GM21737 (cell line): Measurements from ENCODE around the gene KRR1.
"Not testable (repeated sequence)": the region's sequence is repeated elsewhere in the genome, so short reads cannot be mapped to it uniquely, and the experiment has no call there.

Experiments used
- ATAC-seq: cut with Tn5 transposase; IDR thresholded peaks from one replicate; pipeline ENCODE4 v1.9.1; 2021; ENCODE audit warnings: mild to moderate bottlenecking, moderate library complexity; ENCODE audit not compliant: unreplicated experiment

KRR1 gene

DNA sequence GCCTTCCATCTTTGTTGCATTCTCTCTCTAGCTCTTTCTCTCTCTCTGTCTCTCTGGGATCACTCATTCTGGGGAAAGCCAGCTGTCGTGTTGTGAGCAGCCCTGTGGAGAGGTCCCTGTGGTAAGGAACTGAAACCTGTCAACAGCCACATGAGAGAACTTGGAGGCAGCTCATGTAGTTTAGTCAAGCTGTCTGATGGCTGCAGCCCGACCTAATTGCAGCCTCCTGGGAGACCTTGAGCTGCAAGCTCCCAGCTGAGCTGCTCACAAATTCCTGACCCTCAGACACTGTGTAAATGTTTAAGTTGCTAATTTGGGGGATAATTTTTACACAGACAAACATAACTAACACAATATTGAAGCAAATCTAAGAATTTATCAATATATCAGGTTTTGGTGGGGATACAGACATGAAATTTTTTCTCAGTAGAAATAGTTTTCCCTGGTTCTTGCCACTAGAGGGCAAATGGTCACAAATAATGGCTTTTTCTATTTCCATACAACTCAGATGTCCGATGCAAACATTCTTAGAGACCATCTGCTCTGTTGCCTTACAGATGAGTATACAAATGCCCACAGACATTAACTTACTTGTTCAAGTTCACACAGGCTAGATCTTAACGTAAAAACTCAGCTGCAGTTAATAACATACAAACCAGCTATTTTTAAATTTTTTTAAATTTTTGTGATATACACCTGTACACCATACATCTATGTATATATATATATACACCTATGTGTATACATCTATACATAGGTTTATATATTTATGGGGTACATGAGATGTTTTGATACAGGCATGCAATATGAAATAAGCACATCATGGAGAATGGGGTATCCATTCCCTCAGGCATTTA is 15.5 kb upstream of the KRR1 start:
- ATAC-seq, result peak; percentile 89

DNA sequence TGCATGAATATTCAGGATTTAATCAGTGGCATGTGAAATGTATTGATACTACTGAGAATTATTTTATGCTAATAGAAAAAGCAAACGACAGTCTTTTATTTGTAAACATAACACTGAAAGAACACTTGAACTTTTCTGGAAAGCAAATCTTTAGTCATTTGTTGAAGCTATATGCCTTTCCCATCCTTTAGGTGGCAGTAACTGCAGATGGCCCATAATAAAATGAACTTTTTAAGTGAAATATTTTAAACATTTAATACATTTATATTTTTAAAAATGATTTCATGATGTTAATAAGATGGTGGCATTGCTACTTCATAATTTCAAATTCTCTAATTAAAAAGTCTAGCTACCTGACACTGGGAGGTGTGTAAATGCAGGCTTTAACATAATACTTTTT is 13.9 kb upstream of the KRR1 start:
- ATAC-seq, result no peak

DNA sequence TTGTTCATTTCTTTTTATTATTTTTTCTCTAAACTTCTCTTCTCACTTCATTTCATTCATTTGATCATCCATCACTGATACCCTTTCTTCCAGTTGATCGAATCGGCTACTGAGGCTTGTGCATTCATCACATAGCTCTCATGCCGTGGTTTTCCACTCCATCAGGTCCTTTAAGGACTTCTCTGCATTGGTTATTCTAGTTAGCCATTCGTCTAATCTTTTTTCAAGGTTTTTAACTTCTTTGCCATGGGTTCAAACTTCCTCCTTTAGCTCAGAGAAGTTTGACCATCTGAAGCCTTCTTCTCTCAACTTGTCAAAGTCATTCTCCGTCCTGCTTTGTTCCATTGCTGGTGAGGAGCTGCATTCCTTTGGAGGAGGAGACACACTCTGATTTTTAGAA is 10.7 kb upstream of the KRR1 start:
- ATAC-seq, result not testable (repeated sequence)

DNA sequence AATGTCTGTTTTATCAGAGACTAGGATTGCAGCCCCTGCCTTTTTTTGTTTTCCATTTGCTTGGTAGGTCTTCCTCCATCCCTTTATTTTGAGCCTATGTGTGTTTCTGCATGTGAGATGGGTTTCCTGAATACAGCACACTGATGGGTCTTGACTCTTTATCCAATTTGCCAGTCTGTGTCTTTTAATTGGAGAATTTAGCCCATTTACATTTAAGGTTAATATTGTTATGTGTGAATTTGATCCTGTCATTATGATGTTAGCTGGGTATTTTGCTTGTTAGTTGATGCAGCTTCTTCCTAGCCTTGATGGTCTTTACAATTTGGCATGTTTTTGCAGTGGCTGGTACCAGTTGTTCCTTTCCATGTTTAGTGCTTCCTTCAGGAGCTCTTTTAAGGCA is 9.8 kb upstream of the KRR1 start:
- not testable (repeated sequence) for ATAC-seq

DNA sequence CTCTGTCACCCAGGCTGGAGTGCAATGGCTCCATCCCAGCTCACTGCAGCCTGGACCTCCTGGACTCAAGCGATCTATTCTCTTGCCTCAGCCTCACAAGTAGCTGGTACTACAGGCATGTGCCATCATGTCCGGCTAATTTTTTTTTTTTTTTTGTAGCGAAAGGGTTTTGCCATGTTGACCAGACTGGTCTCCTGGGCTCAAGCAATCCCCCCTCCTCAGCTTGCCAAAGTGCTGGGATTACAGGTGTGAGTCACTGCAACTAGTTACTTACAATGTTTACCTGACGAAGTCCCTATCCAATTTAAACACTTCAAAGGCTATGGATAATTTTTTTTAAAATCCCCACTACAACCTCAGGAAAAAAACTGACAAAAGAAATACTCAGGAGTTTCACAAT is 1.8 kb downstream of the KRR1 start:
- ATAC-seq, result no peak

DNA sequence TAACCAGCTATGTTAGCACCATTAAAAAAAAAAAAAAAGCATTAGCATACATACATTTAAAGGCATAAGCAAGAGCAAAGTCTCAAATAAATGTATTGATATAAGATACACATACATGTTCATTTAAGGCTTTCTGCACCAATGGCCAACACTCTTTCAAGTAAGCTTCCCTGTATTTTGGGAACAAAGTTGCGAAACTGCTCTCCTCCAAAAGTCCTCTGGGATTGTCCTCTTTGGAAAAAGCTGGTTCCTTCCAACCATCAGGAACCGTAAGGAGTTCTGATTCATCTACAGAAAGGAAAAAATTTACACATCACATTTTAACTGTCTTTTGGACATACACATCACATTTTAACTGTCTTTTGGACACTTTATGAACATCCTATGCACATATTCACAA is 3.2 kb downstream of the KRR1 start:
- ATAC-seq, result no peak

DNA sequence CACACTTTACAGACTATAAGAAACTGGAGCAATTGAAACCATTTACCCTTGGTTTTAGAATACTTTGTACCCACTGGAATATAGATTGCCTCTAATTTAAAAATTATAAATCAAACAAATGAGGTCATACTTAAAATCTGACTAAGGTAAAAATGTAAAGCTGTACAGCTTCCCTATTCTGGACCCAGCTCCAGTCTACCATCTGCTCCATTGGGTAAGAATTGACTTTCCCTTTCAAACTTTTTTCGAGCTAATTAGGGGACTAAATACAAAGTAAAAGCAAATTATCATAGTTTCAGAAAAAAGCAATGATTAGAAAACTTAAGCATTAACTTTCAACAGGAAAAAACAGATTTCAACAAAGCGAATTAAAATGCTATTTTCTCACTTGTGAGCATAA is 4.3 kb downstream of the KRR1 start:
- no peak for ATAC-seq

DNA sequence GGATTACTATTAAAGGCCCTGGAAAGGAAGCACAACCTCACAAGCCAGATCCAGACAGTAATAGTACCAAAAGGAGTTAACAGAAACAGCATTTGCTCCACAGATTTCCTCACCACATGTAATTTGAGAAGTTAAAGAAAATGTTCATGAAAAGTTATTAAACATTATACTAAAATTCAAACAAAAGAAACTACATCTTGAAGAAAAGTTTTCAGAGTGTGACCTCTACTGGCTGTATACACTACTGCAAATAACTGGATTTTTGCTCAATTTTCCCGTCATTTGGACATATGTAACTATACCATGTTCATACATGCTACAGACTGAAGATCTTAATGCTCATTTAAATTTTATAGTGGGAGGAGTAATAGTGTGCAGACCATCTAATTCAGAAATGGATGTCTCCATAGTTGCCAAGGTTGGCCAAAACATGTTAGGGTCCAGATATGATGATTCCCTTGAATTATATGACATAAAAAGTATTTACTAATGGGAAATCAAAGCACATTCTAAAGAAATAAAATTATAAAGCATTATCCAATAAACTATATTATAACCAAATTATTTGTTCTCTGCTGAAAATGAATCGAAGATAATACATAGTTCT is 5.6 kb downstream of the KRR1 start:
- ATAC-seq, result no peak

DNA sequence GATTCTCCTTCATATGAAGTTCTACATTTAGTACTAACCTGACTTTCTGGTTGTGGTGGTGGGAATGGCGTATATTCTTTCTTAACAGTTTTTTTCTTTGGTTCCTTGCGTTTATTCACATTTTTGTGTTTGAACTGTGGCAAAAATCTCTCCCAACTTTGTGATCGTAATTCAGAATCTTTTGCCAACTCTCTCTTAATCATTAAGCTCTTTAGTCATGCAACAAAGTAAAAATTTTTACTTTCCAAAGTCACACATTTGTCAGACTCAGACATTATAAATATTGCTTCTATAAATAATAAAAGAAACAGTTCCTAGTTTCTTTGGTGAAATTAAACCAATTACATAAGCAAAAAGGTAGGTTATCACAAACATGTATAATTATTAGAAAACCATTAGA is 7.5 kb downstream of the KRR1 start:
- no peak for ATAC-seq

DNA sequence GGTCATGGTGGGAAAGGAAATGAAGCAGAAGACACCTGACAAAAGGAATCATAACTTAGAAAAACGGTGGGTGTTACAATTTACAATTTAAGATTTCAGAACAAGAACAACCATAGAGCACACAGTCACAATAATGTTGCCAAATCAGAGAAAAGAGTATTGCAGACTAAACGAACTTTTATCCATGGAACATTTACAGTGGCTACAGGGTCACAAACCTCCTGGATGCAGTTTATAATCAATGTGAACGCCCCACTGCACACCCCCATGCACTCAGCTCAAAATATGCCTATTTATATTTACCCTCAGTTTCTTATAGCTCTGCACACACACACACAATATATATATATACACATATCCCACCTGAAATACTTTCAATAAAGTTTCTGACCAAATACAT is 8.0 kb downstream of the KRR1 start:
- no peak for ATAC-seq

DNA sequence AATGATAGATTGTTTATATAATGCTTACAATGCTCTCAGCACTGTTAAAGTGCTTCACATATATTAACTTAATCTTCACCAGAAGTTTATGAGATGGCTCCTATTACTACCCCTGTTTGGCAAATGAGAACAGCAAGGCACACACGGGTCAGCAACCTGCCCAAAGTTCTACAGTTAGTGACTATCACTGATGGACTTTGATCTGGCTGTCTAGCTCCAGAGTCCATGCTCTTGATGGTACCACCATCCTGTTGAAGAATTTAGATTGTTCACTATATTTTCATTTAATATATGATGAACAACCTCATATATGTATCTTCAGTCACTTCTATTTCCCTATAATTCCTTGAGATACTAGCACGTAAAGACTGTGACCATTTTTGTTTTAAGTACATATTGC is 20.2 kb downstream of the KRR1 start:
- ATAC-seq, result no peak

DNA sequence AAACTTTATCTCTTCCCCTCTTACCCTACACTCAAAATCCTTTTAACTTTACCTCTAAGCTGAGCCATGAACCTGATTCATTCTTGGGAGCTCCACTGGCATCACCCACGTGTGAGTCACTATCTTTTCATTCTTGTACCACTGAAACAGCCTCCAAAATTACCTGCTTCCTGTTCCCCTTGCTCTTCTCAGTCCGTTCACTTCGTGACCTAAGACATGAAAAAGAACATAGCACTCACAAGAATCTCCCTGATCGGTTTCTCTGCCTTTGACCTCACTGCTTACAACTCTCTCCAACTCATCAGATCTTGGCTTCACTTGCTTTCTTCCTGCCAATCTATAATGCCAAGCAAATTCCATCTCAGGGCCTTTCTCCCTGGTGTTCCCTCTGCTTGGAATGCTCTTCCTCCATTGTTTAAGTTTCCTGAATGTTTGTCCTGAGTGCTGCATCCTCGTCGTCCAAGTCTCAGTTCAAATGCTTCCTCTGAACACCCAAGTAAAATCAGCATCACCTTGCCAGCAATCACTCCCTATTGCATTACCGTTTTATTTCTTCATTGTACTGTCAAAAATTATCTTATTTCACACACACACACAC is 21.7 kb downstream of the KRR1 start:
- ATAC-seq, result no peak

DNA sequence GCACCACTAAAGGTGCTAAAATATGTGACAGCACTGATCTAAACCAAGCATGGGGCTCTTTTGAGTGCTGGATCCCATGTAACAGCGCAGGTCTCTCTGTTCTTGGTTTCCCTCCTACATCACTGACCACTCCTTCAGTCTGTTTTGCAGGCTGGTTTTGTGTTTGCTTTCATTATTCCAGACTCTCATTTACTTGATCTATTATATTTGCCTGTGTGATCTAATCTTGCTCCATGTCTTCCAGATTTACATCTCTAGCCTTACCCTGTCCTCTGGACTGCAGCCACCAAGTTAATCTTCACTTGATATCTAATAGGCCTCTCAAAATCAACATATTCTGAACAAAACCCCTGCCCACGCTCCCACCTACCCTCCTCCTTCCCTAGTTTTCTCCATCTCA is 22.2 kb downstream of the KRR1 start:
- no peak for ATAC-seq

DNA sequence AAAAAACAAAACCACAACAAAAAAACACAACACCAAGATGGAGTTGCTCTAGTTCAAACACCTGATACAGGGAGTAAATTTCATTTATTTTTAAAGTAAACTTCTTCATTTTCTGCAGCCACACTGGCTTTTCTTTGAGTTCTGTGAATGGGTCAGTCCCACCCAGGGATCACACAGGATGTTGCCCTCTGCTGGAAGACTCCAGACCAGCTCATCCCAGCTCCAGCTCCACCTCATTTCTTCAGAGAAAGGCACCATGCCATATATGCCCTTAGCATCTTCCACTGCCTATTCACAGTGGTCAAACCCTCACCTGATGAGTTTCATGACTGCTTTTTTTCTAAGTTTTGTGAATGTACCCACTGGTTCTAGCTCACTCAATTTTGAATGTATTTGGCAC is 22.9 kb downstream of the KRR1 start:
- ATAC-seq, result no peak

DNA sequence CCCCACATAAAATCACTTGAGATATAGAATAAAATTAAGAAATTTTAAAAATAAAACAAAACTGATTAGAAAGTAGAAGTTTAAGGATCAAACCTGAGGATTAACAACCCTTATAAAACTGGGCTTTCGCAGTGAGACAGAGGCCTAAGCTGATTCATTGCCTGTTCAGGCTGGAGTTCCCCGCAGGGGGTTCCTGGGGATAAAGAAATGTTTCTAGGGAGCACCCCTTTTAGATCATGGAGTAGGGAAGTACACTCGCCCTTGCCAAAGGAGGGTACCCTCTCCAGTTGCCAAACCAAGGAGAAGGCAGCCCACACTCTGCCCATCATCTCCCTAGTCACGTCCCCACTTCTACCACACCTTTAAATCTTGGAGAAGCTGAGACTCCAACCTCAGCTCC is 24.1 kb downstream of the KRR1 start:
- ATAC-seq, result no peak

DNA sequence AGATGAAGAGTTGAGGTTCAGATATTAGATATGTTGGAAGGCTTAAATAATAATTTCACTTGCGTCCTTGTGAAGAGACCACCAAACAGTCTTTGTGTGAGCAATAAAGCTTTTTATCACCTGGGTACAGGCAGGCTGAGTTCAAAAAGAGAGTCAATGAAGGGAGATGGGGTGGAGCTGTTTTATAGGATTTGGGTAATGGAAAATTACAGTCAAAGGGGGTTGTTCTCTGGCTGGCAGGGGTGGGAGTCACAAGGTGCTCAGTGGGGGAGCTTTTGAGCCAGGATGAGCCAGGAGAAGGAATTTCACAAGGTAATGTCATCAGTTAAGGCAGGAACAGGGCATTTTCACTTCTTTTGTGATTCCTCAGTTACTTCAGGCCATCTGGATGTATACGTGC is 27.0 kb downstream of the KRR1 start:
- not testable (repeated sequence) for ATAC-seq

DNA sequence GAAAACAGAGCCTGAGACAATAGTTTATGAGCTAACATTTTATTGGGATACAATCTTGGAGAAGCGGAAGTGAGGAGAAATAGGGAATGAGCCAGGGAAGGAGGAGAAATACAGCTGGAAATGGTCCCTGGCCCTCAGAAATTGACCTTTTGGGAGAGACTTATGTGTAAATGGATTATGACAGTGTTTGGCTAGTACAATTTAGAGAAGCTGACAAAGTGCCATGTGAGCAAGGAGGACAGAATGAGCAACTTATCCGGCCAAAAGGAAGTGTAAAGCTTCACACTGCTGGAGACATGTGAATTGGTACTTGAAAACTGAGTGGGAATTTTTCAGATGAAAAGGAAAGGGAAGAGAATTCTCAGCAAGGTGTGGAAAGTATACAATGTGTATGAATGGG is 28.0 kb downstream of the KRR1 start:
- ATAC-seq, result no peak

DNA sequence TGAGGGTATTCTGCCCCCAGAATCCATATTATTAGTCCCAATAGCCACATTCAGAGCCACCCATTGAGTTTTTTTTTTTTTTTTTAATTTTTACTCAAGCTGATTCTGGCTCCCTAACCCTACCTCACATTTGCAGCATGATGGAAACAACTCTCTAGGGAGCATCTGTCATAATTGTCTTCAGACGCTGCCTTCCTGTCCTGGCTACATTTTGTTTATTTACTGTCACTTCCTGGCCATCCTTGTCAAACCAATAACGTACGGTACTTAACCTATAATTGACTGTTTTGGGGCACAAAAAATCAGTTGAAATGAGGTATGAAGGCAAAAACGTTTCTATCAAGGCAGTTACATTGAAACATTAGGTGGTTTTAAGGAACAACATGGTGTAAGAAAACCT is 28.8 kb downstream of the KRR1 start:
- ATAC-seq, result no peak

DNA sequence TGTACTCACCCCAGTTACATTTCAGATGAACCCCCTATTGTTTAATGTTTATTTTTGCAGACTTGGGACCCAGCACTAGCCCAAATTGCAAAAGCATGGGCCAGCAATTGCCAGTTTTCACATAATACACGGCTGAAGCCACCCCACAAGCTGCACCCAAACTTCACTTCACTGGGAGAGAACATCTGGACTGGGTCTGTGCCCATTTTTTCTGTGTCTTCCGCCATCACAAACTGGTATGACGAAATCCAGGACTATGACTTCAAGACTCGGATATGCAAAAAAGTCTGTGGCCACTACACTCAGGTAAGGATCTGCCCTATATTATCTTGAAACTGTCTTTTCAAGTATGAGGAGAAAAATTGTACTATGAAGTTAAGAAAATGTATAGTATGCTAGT is 29.6 kb downstream of the KRR1 start:
- ATAC-seq, result no peak

DNA sequence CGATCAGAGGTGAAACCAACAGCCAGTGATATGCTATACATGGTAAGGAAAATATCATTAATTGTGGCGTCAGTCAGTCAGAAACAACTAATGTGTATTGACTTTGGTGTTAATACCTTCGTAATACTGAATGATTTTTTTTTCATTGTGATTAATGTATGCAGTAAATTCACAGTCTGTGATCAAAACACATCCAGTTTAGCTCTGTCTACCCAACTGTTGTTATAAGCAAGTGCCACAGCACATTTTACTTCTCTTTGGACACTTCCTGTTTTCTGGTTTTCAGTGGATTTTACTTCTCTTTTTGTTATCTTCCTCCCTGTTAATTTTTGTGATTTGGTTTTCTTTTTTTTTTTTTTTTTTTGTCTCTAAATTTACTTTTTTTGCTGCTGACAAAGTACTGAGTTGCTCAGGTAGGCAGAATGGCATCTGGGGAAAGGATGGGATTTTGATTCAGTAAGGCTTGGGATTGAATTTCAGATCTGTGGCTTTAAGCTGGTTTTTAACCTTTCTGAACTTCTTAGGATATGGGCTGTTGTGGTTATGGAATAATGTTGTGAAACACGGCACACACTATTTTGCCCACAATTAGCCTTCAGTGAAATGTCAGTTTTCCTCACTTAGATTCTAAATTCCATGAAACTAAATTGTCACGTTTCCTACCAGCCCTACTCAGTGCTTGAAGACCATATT is 30.2 kb downstream of the KRR1 start:
- ATAC-seq, result peak; percentile 6

DNA sequence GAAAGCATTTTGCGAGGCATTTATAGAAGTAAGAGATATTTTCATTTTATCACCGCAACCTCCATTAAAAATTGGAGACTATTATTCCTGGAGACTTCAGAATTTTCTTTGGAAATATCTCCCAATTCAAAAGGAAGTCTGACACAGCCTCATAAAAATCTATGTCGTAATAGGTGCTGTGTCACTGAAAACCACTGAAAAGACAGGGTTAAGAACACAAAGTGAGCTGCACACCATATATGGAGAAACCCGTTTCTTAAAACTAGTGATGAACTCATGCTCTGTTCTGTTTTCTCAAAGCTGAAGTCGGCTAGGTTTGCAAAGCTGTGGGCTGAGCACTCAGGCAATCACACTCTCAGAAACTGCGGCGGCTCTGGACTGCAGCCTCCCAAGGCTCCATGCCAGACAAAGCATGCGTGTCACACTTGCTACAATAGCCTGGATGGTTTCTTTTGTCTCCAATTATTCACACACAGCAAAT is 30.9 kb downstream of the KRR1 start, which contains the start of gene GLIPR1:
Gene GLIPR1 (plus strand): TSS at position 287 of the 481 bp plus-strand sequence. CDS start 126 bp downstream, at position 413.
- ATAC-seq, result peak; percentile 84
